Subcutaneous adipose tissue (tissue), 4 donors: ENCODE measurements around the gene FGGY. TPM values are rescaled to one million over a fixed set of nuclear protein-coding genes. Genes with fewer than 3 reads are reported as not detected.

Experiments
- total RNA-seq, 4 donors: library from RNA; depleted of rRNA; stranded (reverse); fragments of >200 nt; gene quantifications; one replicate each; pipeline ENCODE4 v1.1.0, GENCODE V29; 2016
- TF ChIP-seq, protein P1 (sequence below): fragments of 450-650 bp; IDR thresholded peaks from one replicate; pipeline ENCODE4 v1.5.1; 2016; ENCODE audit warnings: low read depth, mild to moderate bottlenecking, control low read depth, antibody characterized with exemption, moderate library complexity

FGGY gene
- total RNA-seq, 4 donors from 2014 or later = 7.8 to 19.2 (median 12.5) TPM

DNA sequence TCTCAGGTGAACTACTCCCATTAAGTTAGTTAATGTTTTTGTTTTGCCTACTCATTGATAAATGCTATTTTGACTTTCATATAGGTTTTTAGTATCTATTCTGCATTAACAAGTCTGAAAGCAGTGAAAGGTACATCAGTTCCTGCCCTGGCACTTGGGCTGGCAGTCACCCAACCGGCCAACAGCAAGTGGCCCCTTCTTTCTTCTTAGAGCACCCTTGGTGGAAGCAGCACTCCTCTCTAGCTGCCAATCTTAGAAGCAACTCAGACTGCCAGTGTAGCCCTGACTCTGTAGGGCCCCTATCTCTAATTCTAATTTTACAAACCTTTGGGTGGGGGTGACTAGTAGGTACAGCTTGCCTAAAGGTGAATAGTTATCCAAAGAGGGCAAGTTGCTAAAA lies 155.7 kb downstream of the FGGY start:
- TF ChIP-seq, protein P1, sequence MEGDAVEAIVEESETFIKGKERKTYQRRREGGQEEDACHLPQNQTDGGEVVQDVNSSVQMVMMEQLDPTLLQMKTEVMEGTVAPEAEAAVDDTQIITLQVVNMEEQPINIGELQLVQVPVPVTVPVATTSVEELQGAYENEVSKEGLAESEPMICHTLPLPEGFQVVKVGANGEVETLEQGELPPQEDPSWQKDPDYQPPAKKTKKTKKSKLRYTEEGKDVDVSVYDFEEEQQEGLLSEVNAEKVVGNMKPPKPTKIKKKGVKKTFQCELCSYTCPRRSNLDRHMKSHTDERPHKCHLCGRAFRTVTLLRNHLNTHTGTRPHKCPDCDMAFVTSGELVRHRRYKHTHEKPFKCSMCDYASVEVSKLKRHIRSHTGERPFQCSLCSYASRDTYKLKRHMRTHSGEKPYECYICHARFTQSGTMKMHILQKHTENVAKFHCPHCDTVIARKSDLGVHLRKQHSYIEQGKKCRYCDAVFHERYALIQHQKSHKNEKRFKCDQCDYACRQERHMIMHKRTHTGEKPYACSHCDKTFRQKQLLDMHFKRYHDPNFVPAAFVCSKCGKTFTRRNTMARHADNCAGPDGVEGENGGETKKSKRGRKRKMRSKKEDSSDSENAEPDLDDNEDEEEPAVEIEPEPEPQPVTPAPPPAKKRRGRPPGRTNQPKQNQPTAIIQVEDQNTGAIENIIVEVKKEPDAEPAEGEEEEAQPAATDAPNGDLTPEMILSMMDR = no peak

DNA sequence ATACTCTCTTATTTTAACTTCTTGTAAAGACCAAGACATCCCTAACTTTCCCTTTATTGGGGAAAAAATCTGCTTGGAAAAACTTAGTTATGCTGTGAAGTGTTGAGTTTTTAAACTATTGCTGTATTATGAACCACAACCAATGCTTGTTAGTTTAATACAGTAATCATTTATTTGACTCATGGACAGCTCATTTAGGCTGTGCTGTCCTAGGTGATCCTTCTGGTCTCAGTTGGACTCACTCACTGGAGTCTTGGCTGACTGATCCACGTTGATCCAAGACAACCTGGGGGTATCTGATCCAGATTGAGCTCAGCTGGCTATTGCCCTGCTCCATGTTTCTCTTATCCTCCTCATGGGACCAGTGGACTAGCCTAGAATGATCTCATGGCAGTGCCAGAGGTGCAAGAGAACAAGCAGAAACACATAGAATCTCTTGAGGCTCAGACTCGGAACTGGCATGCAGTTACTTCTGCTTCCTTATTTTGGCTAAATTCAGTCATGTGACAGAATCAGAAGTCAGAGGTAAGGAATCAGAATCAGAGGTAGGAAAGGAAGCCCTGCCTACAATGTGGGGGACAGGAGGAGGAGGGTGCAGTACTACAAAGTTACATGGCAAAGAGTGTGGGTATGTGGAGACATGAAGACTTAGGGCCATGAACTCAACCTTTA lies 156.5 kb downstream of the FGGY start:
- TF ChIP-seq, protein P1 = no peak

DNA sequence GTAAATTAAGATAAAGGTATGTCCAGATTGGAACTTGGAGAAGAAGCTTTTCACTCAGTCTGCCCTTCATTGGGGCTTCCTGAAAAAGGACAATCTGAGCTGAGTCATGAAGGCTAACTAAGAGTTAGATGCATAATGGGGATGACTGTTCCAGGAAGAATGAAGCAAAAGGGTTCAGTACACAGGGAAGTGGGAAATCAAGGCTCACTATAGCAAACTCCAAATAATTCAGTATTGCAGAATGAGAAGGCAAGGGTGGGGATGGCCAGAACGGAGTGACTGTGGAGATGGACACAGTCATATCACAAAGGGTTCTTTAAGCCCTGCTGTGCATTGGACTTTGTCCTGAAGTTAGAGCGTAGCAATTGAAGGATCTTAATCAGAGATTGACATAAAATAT lies 158.3 kb downstream of the FGGY start:
- TF ChIP-seq, protein P1 = no peak

DNA sequence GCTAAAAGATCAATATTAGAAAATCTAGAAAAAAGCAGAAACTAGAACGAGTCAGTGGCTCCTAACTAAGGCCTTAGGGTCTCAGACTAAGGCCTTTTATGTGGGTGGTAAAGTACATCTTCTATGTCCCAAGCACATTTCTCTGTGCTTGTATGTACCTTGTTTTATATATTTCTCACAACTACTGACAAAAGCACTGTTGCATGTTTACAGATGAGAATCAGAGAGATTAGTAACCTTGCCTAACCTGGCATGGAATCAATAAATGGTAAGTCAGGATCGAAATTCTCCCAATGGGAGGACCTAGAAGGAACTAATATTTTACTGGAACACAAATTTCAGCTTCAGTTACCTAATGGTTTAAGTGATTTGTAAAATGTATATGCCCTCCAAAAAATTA lies 160.9 kb downstream of the FGGY start:
- TF ChIP-seq, protein P1 = no peak

DNA sequence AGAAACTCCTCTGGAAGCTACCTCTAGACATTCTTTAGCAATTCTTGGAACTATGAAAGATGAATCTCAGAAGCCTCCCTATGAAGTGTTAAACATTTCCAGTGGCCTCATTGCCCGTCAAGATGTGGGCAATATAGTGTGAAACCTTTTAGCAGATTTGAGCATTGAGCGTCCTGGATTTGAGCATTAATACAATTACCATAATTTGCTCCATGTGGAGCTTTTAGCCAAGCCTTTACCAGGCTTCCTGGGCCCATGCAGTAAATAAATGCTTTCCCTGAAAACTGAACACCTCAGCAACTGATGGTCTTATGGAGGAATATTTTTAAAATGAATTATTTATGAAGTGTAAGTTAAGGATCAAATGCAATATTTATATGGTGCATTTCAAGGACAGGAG lies 162.0 kb downstream of the FGGY start:
- TF ChIP-seq, protein P1 = no peak

DNA sequence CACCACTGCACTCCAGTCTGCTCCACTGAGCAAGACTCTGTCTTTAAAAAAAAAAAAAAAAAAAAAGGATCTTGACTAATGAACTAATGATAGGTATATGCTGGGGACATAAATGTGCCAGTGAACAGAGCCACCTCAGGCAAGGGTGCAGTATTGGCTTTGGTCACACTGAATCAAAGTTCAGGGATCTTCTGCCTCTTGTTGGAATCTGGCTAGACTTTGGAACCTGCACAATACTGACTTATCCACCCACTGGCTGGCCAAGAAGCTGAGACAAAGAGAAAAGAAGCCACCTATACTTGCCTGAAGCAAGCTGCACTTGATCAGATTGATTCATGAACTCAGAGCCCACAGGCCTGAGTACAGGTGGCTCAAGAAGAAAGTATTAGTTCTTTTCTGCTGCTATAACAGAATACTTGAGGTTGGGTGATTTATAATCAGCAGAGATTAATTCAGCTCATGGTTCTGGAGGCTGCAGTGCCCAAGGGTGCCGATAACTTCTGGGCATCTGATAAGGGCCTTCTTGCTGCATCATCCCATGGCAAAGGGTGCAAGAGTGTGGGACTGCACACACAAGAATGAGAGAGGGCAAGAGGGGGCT lies 172.0 kb downstream of the FGGY start:
- TF ChIP-seq, protein P1 = no peak

DNA sequence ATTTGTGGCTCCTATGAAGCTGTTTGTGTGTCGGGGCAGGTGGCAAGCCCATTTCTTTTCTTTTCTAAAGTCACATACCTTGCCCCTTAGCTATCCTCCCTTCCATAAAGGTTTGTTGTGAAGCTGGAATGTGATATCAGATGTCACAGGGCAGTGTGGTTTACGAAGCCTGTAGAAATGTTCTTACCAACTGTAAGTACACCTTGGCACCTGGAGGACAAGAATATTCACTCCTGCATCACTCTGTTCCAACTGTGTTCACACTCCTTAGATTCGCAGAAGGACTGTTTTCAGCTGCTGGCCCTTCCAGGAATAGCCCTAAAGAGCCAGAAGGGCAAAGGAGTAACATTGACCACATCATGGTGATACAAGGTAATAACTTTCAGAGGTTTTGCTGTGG lies 176.9 kb downstream of the FGGY start:
- TF ChIP-seq, protein P1 = no peak
